GM13977 (cell line): Measurements from ENCODE around the gene EXOC8.
"Not testable (repeated sequence)": the region's sequence is repeated elsewhere in the genome, so short reads cannot be mapped to it uniquely, and the experiment has no call there.

Experiments used
- DNase-seq: peaks from one replicate; pipeline ENCODE4 v3.0.0; 2012; ENCODE audit warnings: low spot score
- in situ Hi-C: fragments of 300-500 bp; cut with MboI; formaldehyde crosslinking; loops from one replicate; pipeline ENCODE4 v1.12.0; 2022; ENCODE audit warnings: low sequenced_read_pairs, low pct_unique_long_range_greater_than_20kb, mixed read lengths, inconsistent platforms; ENCODE audit not compliant: unreplicated experiment
- TF ChIP-seq, protein P1 (sequence below): IDR thresholded peaks from 2 replicates; pipeline ENCODE4 v1.5.1; 2012; ENCODE audit warnings: mild to moderate bottlenecking, control low read depth; ENCODE audit not compliant: insufficient read depth; ENCODE audit errors: extremely low read depth, missing control alignments

EXOC8 gene

GRCh38 chr1:231354330-231355020 lies 16.8 kb upstream of the EXOC8 start:
- DNase-seq, result no peak
- in situ Hi-C loops, result loop anchor here (10.0 kb wide), 1 partner anchor 250 kb away; no protein-coding TSS in a partner anchor
- TF ChIP-seq, protein P1, sequence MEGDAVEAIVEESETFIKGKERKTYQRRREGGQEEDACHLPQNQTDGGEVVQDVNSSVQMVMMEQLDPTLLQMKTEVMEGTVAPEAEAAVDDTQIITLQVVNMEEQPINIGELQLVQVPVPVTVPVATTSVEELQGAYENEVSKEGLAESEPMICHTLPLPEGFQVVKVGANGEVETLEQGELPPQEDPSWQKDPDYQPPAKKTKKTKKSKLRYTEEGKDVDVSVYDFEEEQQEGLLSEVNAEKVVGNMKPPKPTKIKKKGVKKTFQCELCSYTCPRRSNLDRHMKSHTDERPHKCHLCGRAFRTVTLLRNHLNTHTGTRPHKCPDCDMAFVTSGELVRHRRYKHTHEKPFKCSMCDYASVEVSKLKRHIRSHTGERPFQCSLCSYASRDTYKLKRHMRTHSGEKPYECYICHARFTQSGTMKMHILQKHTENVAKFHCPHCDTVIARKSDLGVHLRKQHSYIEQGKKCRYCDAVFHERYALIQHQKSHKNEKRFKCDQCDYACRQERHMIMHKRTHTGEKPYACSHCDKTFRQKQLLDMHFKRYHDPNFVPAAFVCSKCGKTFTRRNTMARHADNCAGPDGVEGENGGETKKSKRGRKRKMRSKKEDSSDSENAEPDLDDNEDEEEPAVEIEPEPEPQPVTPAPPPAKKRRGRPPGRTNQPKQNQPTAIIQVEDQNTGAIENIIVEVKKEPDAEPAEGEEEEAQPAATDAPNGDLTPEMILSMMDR, result no peak

DNA sequence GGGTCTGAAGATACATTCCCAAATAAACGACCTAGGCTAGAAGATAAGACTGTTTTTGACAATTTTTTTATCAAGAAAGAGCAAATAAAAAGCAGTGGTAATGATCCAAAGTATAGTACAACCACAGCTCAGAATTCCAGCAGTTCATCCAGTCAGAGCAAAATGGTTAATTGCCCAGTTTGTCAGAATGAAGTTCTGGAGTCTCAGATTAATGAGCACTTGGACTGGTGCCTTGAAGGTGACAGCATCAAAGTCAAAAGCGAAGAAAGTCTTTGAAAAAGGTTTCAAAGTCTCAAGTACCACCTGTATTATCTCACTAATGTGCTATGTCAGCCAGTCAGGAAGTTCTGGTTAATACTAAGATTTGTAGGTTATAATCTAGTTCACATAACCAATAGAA lies 15.4 kb upstream of the EXOC8 start:
- no peak for DNase-seq
- in situ Hi-C loops, result loop anchor here (10.0 kb wide), 1 partner anchor 252 kb away; no protein-coding TSS in a partner anchor
- TF ChIP-seq, protein P1, result no peak

DNA sequence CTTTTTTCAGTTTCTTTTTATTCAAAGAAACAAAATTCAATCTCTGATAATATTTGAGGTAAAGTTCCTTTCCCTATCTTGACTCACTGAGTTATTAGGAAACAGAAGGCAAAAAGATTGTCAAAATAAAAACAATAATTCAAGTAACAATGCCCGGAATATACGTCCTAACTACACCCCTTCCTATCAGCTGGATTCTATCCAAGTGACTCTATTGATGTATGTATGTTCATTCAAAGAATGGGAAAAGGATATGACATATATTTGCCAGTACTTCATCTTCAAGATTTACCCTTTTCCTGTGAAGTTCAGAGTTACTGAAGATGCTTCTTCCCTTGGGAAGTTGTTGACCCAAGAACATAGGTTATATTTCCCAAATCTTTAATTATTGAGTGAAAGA lies 14.2 kb upstream of the EXOC8 start:
- no peak for DNase-seq
- TF ChIP-seq, protein P1, result no peak
- in situ Hi-C loops, result loop anchor here (10.0 kb wide), 1 partner anchor 253 kb away; no protein-coding TSS in a partner anchor

DNA sequence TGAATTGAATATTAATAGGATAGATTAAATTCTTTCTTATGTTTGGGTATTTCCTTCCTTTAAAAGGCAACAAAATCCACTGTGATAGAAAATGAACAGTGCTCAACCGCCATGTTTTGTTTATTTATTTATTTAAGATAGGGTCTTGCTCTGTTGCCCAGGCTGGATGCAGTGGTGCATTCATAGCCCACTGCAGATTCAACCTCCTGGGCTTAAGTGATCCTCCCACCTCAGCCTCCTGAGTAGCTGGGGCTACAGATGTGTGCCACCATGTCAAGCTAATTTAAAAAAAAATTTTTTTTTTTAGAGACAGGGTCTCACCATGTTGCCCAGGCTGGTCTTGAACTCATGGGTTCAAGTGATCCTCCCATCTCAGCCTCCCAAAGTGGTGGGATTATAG lies 11.2 kb upstream of the EXOC8 start:
- in situ Hi-C loops, result not testable (repeated sequence)

DNA sequence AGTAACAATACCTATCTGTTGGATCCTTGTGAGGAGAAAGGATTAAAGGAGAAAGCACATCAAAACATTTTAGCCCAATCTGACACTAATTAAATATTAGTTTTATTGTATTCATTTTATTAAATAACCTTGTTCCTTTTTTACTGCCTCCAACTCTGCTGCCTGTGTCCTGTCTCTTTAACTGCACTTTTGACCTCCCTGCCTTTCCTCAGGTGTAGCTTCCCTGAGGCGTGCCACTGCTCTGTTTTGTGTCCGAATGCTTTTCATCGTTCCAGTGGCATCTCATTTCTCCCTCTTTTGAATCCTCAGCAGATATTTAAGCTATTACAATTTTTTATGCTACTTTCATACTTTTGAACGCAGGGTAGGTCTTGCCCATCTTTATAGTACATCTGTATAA lies 10.8 kb upstream of the EXOC8 start:
- TF ChIP-seq, protein P1, result no peak
- in situ Hi-C loops, result no loop called here
- no peak for DNase-seq

More for the DNA sequence above, 11.2 kb upstream of the EXOC8 start:
- not testable (repeated sequence) for DNase-seq

DNA sequence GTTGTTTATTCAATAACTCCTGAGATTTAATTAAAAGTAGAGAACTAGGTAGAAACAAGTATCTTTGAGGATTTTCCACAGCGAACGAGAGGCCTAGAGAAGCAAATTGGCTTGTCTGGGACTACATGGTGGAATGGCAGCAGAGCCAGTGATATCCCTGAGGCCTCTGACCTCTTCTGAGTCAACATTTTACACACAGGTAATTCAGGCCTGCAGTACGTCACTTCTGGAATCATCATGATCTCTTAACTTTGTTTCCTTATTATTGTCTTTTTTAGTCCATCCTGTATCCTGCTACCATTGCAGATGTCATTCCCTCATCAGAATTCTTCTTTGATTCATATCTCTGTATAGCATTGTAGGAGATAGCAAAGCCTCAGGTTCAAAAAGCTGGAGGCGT lies 10.3 kb upstream of the EXOC8 start:
- TF ChIP-seq, protein P1, result no peak
- no peak for DNase-seq
- in situ Hi-C loops, result no loop called here

DNA sequence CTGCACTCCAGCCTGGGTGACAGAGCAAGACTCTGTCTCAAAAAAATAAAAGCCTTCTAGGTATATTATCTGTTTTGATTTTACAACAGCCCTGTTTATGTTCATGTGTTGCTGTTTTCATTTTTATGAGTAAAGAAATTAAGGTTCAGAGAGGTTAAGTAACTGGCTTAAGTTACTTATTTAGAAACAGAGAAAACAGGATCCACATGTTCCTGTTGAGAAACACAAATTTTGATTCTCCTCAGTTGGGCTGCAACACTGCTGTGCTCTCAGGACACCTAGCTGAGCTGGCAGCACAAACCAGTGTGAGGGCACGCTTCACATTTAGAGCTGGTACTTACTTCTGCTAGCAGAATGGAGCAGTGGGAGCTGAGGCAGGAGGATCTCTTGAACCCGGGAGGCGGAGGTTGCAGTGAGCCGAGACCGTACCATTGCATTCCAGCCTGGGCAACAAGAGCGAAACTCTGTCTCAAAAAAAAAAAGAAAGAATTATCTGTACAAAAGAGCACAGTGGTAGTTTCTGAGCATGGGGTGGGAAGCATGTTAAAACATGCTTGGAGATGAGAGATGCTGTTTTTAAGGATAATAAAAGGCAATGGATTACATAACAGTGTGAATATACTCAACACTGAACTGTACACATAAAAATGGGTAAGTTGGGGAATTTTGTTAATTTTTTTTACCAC lies 2.8 kb upstream of the EXOC8 start:
- DNase-seq, result no peak
- in situ Hi-C loops, result no loop called here
- TF ChIP-seq, protein P1, result no peak
